ENCODE data around the gene CKAP4. TPM values are rescaled to one million over a fixed set of nuclear protein-coding genes. Genes with fewer than 3 reads are reported as not detected.

Gene CKAP4
- total and polyA plus RNA-seq, 2 of the 13 experiments (the other 11 are each of a cell fraction or from before 2014, with no cell fraction given): 39.2 to 70.2 TPM

- peak; percentile 89 for TF ChIP-seq CEBPB (IDR thresholded peaks at IDR 0.05; ENCODE audit: borderline replicate concordance, low read depth, low read length)
- TF ChIP-seq ZNF501 (CRISPR knock-in tag; IDR thresholded peaks at IDR 0.05): no peak
- no peak for TF ChIP-seq ZNF710 (CRISPR knock-in tag; IDR thresholded peaks at IDR 0.05; ENCODE audit: borderline replicate concordance)
- TF ChIP-seq ARID5B (CRISPR knock-in tag; IDR thresholded peaks at IDR 0.05): peak; percentile 45
- TF ChIP-seq MAFF (IDR thresholded peaks at IDR 0.05; ENCODE audit: low read depth, low read length): no peak
- no peak for TF ChIP-seq ZNF20 (CRISPR knock-in tag; IDR thresholded peaks at IDR 0.05)
- no peak for TF ChIP-seq ZNF260 (CRISPR knock-in tag; IDR thresholded peaks at IDR 0.05; ENCODE audit: borderline replicate concordance, low read depth)
- no peak for TF ChIP-seq ZNF350 (CRISPR knock-in tag; IDR thresholded peaks at IDR 0.05; ENCODE audit: borderline replicate concordance, low read depth)
- TF ChIP-seq ZKSCAN8 (CRISPR knock-in tag; IDR thresholded peaks at IDR 0.05; ENCODE audit: borderline replicate concordance): no peak
- TF ChIP-seq ZNF615 (CRISPR knock-in tag; IDR thresholded peaks at IDR 0.05; ENCODE audit: borderline replicate concordance): no peak
- TF ChIP-seq GTF2F1 (IDR thresholded peaks at IDR 0.05; ENCODE audit: low read length): no peak
- no peak for TF ChIP-seq ZKSCAN5 (CRISPR knock-in tag; IDR thresholded peaks at IDR 0.05)
- TF ChIP-seq ZNF576 (CRISPR knock-in tag; IDR thresholded peaks at IDR 0.05): no peak
- no peak for TF ChIP-seq GATA4 (IDR thresholded peaks at IDR 0.05; ENCODE audit: borderline replicate concordance, low read depth)
- TF ChIP-seq FOXA3 (CRISPR knock-in tag; IDR thresholded peaks at IDR 0.05): 0 out of 2 replicates have a peak, but pooled peaks have one; percentile 11
These were observed 20.0 kb downstream of the CKAP4 start (continued) for GRCh38 chr12:106227641-106228319.

Measured in HepG2 (cell line).